ENCODE results near the gene RXRA. TPM values are rescaled to one million over a fixed set of nuclear protein-coding genes. Genes with fewer than 3 reads are reported as not detected.

RXRA gene
- total RNA-seq, 1 donor from 2014 or later = 85.7 TPM

- Histone ChIP-seq H3K4me1 (no peaks in the 10 kb centered on the region), H3K9me3 (no peaks in the 10 kb centered on the region), H3K27ac (no peak overlapping the region), H3K27me3 (ENCODE audit: low read depth) (no peaks in the 10 kb centered on the region), H3K4me3 (no peak overlapping the region), H3K36me3 (no peaks in the 10 kb centered on the region)
- TF ChIP-seq CTCF (IDR thresholded peaks at IDR 0.05) = no peak
- peak; percentile 33 for DNase-seq
- no peak for ATAC-seq
- intact Hi-C loops (cut with DNase I) = no loop called here
Measured at GRCh38 chr9:134315716-134316448, 10.4 kb upstream of the RXRA start.

DNA sequence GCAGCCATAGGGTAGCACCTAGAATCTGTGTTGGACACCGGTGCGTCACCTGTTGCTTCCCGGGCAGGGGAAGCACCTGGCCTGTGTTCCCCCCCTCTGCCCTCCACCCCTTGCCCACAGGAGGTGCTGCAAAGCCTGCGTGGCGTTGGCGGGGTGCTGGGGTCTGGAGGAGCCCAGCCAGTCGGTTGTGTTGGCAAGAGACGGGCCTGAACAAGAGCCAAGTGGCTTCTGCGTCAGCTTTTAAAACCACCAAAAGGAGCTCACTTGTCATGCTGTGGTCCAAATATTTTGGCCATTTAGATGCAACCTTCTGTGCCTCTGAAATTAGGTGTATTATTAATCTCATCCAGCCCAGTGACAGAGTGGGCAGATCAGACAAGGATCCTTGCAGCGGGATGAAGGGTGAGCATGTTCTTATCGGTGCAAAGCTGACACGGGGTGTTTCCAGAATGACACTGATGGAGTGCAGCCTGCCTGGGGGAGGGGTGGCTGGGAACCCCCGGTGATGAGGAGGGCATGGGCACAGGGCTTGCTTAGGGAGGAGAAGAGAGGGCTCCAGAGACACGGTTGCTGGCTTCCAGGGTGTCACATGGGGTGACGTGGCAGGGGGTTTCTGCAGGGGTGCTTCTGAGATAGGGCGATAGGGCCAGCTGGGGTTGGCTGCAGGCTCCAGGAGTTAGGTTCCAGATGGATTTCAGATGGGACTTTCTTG is 9.7 kb upstream of the RXRA start:
- no peak overlapping the region for H3K4me3 ChIP-seq
- no peaks in the 10 kb centered on the region for H3K9me3 ChIP-seq
- H3K36me3 ChIP-seq = no peaks in the 10 kb centered on the region
- H3K4me1 ChIP-seq = no peaks in the 10 kb centered on the region
- no peak for TF ChIP-seq CTCF (IDR thresholded peaks at IDR 0.05)
- no peak overlapping the region for H3K27ac ChIP-seq
- intact Hi-C loops (cut with DNase I) = no loop called here
- peak; percentile 15 to 35 for ATAC-seq
- H3K27me3 ChIP-seq (ENCODE audit: low read depth) = no peaks in the 10 kb centered on the region
- peak; percentile 50 for DNase-seq

DNA sequence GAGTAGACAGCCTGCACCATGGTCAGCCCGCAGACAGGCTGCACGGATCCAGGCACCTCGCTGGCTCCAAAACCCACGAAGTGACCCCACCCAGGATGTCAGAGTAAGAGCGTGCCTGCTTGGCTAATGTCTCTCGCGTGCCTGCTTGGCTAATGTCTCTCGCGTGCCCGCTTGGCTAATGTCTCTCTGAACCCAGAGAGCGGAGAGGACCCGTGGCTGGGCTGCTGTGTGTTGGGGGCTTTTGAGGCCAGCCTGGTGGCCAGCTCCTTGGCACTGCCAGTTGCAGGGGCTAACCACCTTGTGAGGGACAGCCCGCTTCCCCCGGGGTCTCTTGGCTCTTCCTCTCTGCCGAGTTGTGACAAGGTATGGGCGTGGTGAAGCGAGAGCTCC is 8.9 kb upstream of the RXRA start:
- TF ChIP-seq CTCF (IDR thresholded peaks at IDR 0.05) = no peak
- Histone ChIP-seq H3K9me3 (no peaks in the 10 kb centered on the region), H3K4me1 (no peaks in the 10 kb centered on the region), H3K36me3 (no peaks in the 10 kb centered on the region), H3K27ac (no peak overlapping the region), H3K27me3 (ENCODE audit: low read depth) (no peaks in the 10 kb centered on the region), H3K4me3 (no peak overlapping the region)
- no peak for ATAC-seq
- intact Hi-C loops (cut with DNase I) = no loop called here
- DNase-seq = peak; percentile 41

GRCh38 chr9:134317790-134318414 is 8.4 kb upstream of the RXRA start:
- H3K4me3 ChIP-seq = no peak overlapping the region
- no peak for TF ChIP-seq CTCF (IDR thresholded peaks at IDR 0.05)
- no peaks in the 10 kb centered on the region for H3K36me3 ChIP-seq
- H3K9me3 ChIP-seq = no peaks in the 10 kb centered on the region
- H3K27me3 ChIP-seq (ENCODE audit: low read depth) = no peaks in the 10 kb centered on the region
- H3K4me1 ChIP-seq = no peaks in the 10 kb centered on the region
- DNase-seq = peak; percentile 24
- intact Hi-C loops (cut with DNase I) = no loop called here
- no peak for ATAC-seq
- H3K27ac ChIP-seq = no peak overlapping the region

GRCh38 chr9:134318481-134318891 is 7.8 kb upstream of the RXRA start:
- H3K4me1 ChIP-seq = no peaks in the 10 kb centered on the region
- TF ChIP-seq CTCF (IDR thresholded peaks at IDR 0.05) = no peak
- DNase-seq = peak; percentile 35

More at GRCh38 chr9:134318481-134318891, 7.8 kb upstream of the RXRA start:
- Histone ChIP-seq H3K9me3 (no peaks in the 10 kb centered on the region), H3K27ac (no peak overlapping the region), H3K27me3 (ENCODE audit: low read depth) (no peaks in the 10 kb centered on the region), H3K4me3 (no peak overlapping the region), H3K36me3 (no peaks in the 10 kb centered on the region)
- no peak for ATAC-seq
- intact Hi-C loops (cut with DNase I) = no loop called here

Data from lower lobe of right lung (tissue), 2 donors.